Retinal pigment epithelial cell (primary cell): ENCODE data around the gene FBXW7.

Experiments used
- DNase-seq: peaks from one replicate; pipeline ENCODE4 v3.0.0-alpha.2; 2010; ENCODE audit warnings: low read depth
- H3K4me3 ChIP-seq: 2 replicates; pipeline ENCODE4 v1.5.1; 2011; ENCODE audit warnings: mild to moderate bottlenecking, low read length, control low read depth, moderate library complexity
- CTCF ChIP-seq: conservative IDR thresholded peaks from 2 replicates; pipeline ENCODE4 v1.5.1; 2011; ENCODE audit warnings: low read depth, low read length, control low read depth, inconsistent platforms

Gene FBXW7

GRCh38 chr4:152348670-152349069 lies 187.2 kb downstream of the FBXW7 start:
- peak; percentile 28 for TF ChIP-seq CTCF
- H3K4me3 ChIP-seq, result no peak overlapping the region
- DNase-seq, result no peak

- DNase-seq, result no peak
- no peak for TF ChIP-seq CTCF
- no peak overlapping the region for H3K4me3 ChIP-seq
These were observed 188.9 kb downstream of the FBXW7 start for GRCh38 chr4:152346979-152347378.

- no peak for TF ChIP-seq CTCF
- H3K4me3 ChIP-seq, result no peak overlapping the region
- DNase-seq, result no peak
These were observed 189.4 kb downstream of the FBXW7 start for GRCh38 chr4:152346526-152346925.

- no peak for DNase-seq
- no peak for TF ChIP-seq CTCF
These were observed 191.9 kb downstream of the FBXW7 start for GRCh38 chr4:152344001-152344400.

GRCh38 chr4:152342293-152342692 lies 193.6 kb downstream of the FBXW7 start:
- H3K4me3 ChIP-seq, result no peak overlapping the region
- DNase-seq, result no peak
- TF ChIP-seq CTCF, result no peak

More at GRCh38 chr4:152344001-152344400, 191.9 kb downstream of the FBXW7 start:
- no peak overlapping the region for H3K4me3 ChIP-seq

- TF ChIP-seq CTCF, result no peak
- no peak for DNase-seq
These were observed 195.1 kb downstream of the FBXW7 start for GRCh38 chr4:152340818-152341217.

GRCh38 chr4:152339576-152339975 lies 196.3 kb downstream of the FBXW7 start:
- no peak overlapping the region for H3K4me3 ChIP-seq
- no peak for DNase-seq
- TF ChIP-seq CTCF, result no peak

More at GRCh38 chr4:152340818-152341217, 195.1 kb downstream of the FBXW7 start:
- H3K4me3 ChIP-seq, result no peak overlapping the region
